H9 (cell line): ENCODE results near the gene ZNF584. TPM values are rescaled to one million over a fixed set of nuclear protein-coding genes. Genes with fewer than 3 reads are reported as not detected.

ENCODE experiments used
- DNase-seq: peaks from one replicate; pipeline ENCODE4 v3.0.0-alpha.2; 2017
- H2AFZ ChIP-seq: one replicate; pipeline ENCODE4 v1.6.1; 2013; ENCODE audit warnings: mild to moderate bottlenecking, low read length, control low read depth, moderate library complexity
- H2AK5ac ChIP-seq: 2 replicates; pipeline ENCODE4 v1.6.1; 2013; ENCODE audit warnings: low read length, control low read depth, mixed read lengths; ENCODE audit not compliant: insufficient read length
- H2BK120ac ChIP-seq: one replicate; pipeline ENCODE4 v1.6.1; 2013; ENCODE audit warnings: low read depth, mild to moderate bottlenecking, low read length, control low read depth, inconsistent platforms; ENCODE audit not compliant: poor library complexity, severe bottlenecking
- H2BK12ac ChIP-seq: 2 replicates; pipeline ENCODE4 v1.6.1; 2013; ENCODE audit warnings: low read length, control low read depth, mixed read lengths, low read depth; ENCODE audit not compliant: insufficient read length
- H2BK15ac ChIP-seq: 2 replicates; pipeline ENCODE4 v1.6.1; 2013; ENCODE audit warnings: low read depth, low read length, control low read depth
- H2BK20ac ChIP-seq: one replicate; pipeline ENCODE4 v1.6.1; 2013; ENCODE audit warnings: low read depth, mild to moderate bottlenecking, low read length, control low read depth, inconsistent platforms; ENCODE audit not compliant: poor library complexity, severe bottlenecking
- H2BK5ac ChIP-seq: 2 replicates; pipeline ENCODE4 v1.6.1; 2013; ENCODE audit warnings: low read length, control low read depth, mixed read lengths; ENCODE audit not compliant: insufficient read length
- H3K14ac ChIP-seq: 2 replicates; pipeline ENCODE4 v1.6.1; 2013; ENCODE audit warnings: low read length, control low read depth; ENCODE audit not compliant: insufficient read depth
- H3K18ac ChIP-seq: 2 replicates; pipeline ENCODE4 v1.6.1; 2013; ENCODE audit warnings: low read depth, mild to moderate bottlenecking, mixed read lengths, low read length, control low read depth; ENCODE audit not compliant: insufficient read length
- H3K23ac ChIP-seq: 2 replicates; pipeline ENCODE4 v1.6.1; 2013; ENCODE audit warnings: low read length, control low read depth, mixed read lengths, low read depth; ENCODE audit not compliant: insufficient read length
- H3K23me2 ChIP-seq: 2 replicates; pipeline ENCODE4 v1.6.1; 2013; ENCODE audit warnings: low read depth, mild to moderate bottlenecking, mixed read lengths, low read length, control low read depth; ENCODE audit not compliant: insufficient read length, poor library complexity, severe bottlenecking
- H3K27ac ChIP-seq: 2 replicates; pipeline ENCODE4 v1.5.1; 2013; ENCODE audit warnings: low read length, control low read depth, mixed read lengths, low read depth; ENCODE audit not compliant: insufficient read length
- H3K27me3 ChIP-seq: 2 replicates; pipeline ENCODE4 v1.6.1; 2013; ENCODE audit warnings: low read length, control low read depth, inconsistent platforms; ENCODE audit not compliant: insufficient read depth
- H3K4ac ChIP-seq: 2 replicates; pipeline ENCODE4 v1.6.1; 2013; ENCODE audit warnings: low read depth, mild to moderate bottlenecking, control low read depth, inconsistent platforms, low read length, moderate library complexity
- H3K4me1 ChIP-seq: 2 replicates; pipeline ENCODE4 v1.6.1; 2013; ENCODE audit warnings: low read length, control low read depth, inconsistent platforms; ENCODE audit not compliant: insufficient read depth
- H3K4me2 ChIP-seq: 2 replicates; pipeline ENCODE4 v1.6.1; 2013; ENCODE audit warnings: low read length, control low read depth, mixed read lengths; ENCODE audit not compliant: insufficient read length, insufficient read depth
- H3K56ac ChIP-seq: 2 replicates; pipeline ENCODE4 v1.6.1; 2013; ENCODE audit warnings: low read depth, mild to moderate bottlenecking, mixed read lengths, low read length, control low read depth; ENCODE audit not compliant: insufficient read length
- H3K79me1 ChIP-seq: 2 replicates; pipeline ENCODE4 v1.6.1; 2013; ENCODE audit warnings: low read depth, mild to moderate bottlenecking, moderate library complexity, low read length, control low read depth, inconsistent platforms; ENCODE audit not compliant: insufficient read depth, poor library complexity, severe bottlenecking
- H3K79me2 ChIP-seq: 2 replicates; pipeline ENCODE4 v1.6.1; 2013; ENCODE audit warnings: low read length, control low read depth, inconsistent platforms; ENCODE audit not compliant: insufficient read depth
- H3K9ac ChIP-seq: 2 replicates; pipeline ENCODE4 v1.6.1; 2013; ENCODE audit warnings: low read length, control low read depth, mixed read lengths; ENCODE audit not compliant: insufficient read length; ENCODE audit errors: extremely low read depth
- H3K9me3 ChIP-seq: one replicate; pipeline ENCODE4 v1.6.1; 2013; ENCODE audit warnings: low read depth, low read length, inconsistent platforms; ENCODE audit not compliant: control insufficient read depth
- H3T11ph ChIP-seq: one replicate; pipeline ENCODE4 v1.6.1; 2013; ENCODE audit warnings: mild to moderate bottlenecking, low read length, control low read depth, inconsistent platforms
- H4K20me1 ChIP-seq: one replicate; pipeline ENCODE4 v1.6.1; 2013; ENCODE audit not compliant: control insufficient read depth, insufficient read length, insufficient read depth
- H4K5ac ChIP-seq: 2 replicates; pipeline ENCODE4 v1.6.1; 2013; ENCODE audit warnings: low read depth, mild to moderate bottlenecking, mixed read lengths, low read length, control low read depth; ENCODE audit not compliant: insufficient read length
- H4K8ac ChIP-seq: replicated peaks from 2 replicates; pipeline ENCODE4 v1.6.1; 2013; ENCODE audit warnings: low read length, control low read depth, mixed read lengths, low read depth; ENCODE audit not compliant: insufficient read length
- H4K91ac ChIP-seq: 2 replicates; pipeline ENCODE4 v1.6.1; 2013; ENCODE audit warnings: low read depth, mild to moderate bottlenecking, moderate library complexity, mixed read lengths, low read length, control low read depth; ENCODE audit not compliant: insufficient read length
- H3K27ac Mint-ChIP-seq, 3 experiments: 2 replicates in 2 of 3; 3 replicates in 1 of 3; pipeline ENCODE4 v1.8.0; 2020 to 2021; ENCODE audit warnings: mixed read lengths in 3 of 3, mild to moderate bottlenecking in 1 of 3, moderate library complexity in 1 of 3
- H3K27me3 Mint-ChIP-seq: 2 replicates; pipeline ENCODE4 v1.8.0; 2021; ENCODE audit warnings: low read depth, mild to moderate bottlenecking, moderate library complexity, mixed read lengths
- H3K36me3 Mint-ChIP-seq, 3 experiments: 2 replicates in 2 of 3; 3 replicates in 1 of 3; pipeline ENCODE4 v1.8.0; 2020 to 2021; ENCODE audit warnings: low read depth in 3 of 3, mixed read lengths in 3 of 3; ENCODE audit not compliant: insufficient read depth in 1 of 3
- H3K4me1 Mint-ChIP-seq, 2 experiments: 2 replicates each; pipeline ENCODE4 v1.8.0; 2020; ENCODE audit warnings: mixed read lengths in 2 of 2
- H3K4me3 Mint-ChIP-seq, 2 experiments: 2 replicates in 1 of 2; 3 replicates in 1 of 2; pipeline ENCODE4 v1.8.0; 2020 to 2021; ENCODE audit warnings: mild to moderate bottlenecking in 2 of 2, mixed read lengths in 2 of 2, moderate library complexity in 1 of 2
- H3K9me3 Mint-ChIP-seq, 2 experiments: 2 replicates in 1 of 2; 3 replicates in 1 of 2; pipeline ENCODE4 v1.8.0; 2020; ENCODE audit warnings: mild to moderate bottlenecking in 2 of 2, mixed read lengths in 2 of 2, moderate library complexity in 1 of 2
- WGBS: extraction: QIAGEN DNeasy Blood & Tissue Kit; methylation state at CpG from one replicate; pipeline ENCODE4 v1.1.7; 2013; ENCODE audit warnings: missing lambda C conversion rate, low lambda C conversion rate, mixed read lengths; ENCODE audit not compliant: insufficient read length; ENCODE audit errors: extremely low coverage; 5-methylcytosine and 5-hydroxymethylcytosine counted together
- total RNA-seq: library from RNA; stranded (reverse); gene quantifications from 2 replicates; pipeline ENCODE4 v1.2.1, GENCODE V29; 2021
- TF ChIP-seq, protein P1 (sequence below): fragments of 200-600 bp; sonication (generic); conservative IDR thresholded peaks from 3 replicates; pipeline ENCODE4 v1.8.0; 2021; ENCODE audit warnings: antibody characterized with exemption, mild to moderate bottlenecking

ZNF584 gene
- total RNA-seq, 1 experiment from 2014 or later, result 7.4 TPM

DNA sequence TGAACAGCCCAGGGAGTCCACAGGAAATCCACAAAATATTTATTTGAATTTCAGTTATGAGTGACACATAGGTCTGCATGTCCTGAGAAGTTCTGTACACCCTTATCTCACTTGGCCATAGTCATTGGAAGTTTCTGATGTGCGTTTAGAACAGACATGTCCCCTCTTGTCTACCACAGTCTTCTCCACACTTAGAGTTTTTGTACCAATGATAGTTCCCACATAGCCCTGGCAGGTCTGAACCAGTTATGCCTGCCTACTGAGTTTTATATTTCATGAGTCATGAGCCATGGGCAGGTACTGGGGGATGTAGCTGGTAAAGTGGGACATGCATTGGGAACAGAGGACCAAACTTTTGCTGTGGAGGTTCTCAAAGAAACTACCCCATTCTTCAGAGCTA, 20.2 kb downstream of the ZNF584 start:
- no peak overlapping the region for H4K91ac ChIP-seq
- Mint-ChIP-seq H3K4me1 (no peaks in the 10 kb centered on the region), H3K4me3 (no peak overlapping the region), H3K36me3 (peaks cover 8 to 36% (median 22%) of the 10 kb centered on the region in 3 experiments; a peak in 6 of 7 replicates), H3K27ac (no peak overlapping the region), H3K9me3 (peaks cover 72 to 80% of the 10 kb centered on the region in 2 experiments), H3K27me3 (peaks cover 26% of the 10 kb centered on the region)
- H3K18ac ChIP-seq, result no peak overlapping the region
- no peak for DNase-seq
- WGBS, result no CpG with 5 or more reads among the region's 1 CpG
- no peak overlapping the region for H2AFZ ChIP-seq
- H2BK120ac ChIP-seq, result no peak overlapping the region
- no peak overlapping the region for H3T11ph ChIP-seq
- H3K4me1 ChIP-seq, result no peaks in the 10 kb centered on the region
- no peak overlapping the region for H3K9ac ChIP-seq
- H3K79me1 ChIP-seq, result no peaks in the 10 kb centered on the region
- H3K14ac ChIP-seq, result no peak overlapping the region
- H2BK15ac ChIP-seq, result no peak overlapping the region
- no peak overlapping the region for H3K4me2 ChIP-seq
- H3K27ac ChIP-seq, result no peak overlapping the region
- H3K56ac ChIP-seq, result no peak overlapping the region
- no peak overlapping the region for H2AK5ac ChIP-seq
- H2BK12ac ChIP-seq, result no peak overlapping the region
- no peak overlapping the region for H4K8ac ChIP-seq
- H2BK20ac ChIP-seq, result no peak overlapping the region
- TF ChIP-seq, protein P1, sequence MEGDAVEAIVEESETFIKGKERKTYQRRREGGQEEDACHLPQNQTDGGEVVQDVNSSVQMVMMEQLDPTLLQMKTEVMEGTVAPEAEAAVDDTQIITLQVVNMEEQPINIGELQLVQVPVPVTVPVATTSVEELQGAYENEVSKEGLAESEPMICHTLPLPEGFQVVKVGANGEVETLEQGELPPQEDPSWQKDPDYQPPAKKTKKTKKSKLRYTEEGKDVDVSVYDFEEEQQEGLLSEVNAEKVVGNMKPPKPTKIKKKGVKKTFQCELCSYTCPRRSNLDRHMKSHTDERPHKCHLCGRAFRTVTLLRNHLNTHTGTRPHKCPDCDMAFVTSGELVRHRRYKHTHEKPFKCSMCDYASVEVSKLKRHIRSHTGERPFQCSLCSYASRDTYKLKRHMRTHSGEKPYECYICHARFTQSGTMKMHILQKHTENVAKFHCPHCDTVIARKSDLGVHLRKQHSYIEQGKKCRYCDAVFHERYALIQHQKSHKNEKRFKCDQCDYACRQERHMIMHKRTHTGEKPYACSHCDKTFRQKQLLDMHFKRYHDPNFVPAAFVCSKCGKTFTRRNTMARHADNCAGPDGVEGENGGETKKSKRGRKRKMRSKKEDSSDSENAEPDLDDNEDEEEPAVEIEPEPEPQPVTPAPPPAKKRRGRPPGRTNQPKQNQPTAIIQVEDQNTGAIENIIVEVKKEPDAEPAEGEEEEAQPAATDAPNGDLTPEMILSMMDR, result no peak
- no peaks in the 10 kb centered on the region for H3K27me3 ChIP-seq
- H3K23ac ChIP-seq, result no peak overlapping the region
- no peak overlapping the region for H2BK5ac ChIP-seq
- H4K20me1 ChIP-seq, result no peaks in the 10 kb centered on the region
- no peaks in the 10 kb centered on the region for H3K23me2 ChIP-seq
- no peak overlapping the region for H4K5ac ChIP-seq
- no peaks in the 10 kb centered on the region for H3K79me2 ChIP-seq
- H3K9me3 ChIP-seq, result peaks cover 69% of the 10 kb centered on the region
- H3K4ac ChIP-seq, result no peak overlapping the region
